B cell (primary cell): ENCODE data around the gene ZEB1. TPM values are rescaled to one million over a fixed set of nuclear protein-coding genes. Genes with fewer than 3 reads are reported as not detected.

Experiments used
- ATAC-seq: fragments of 200-7000 bp; cut with Tn5 transposase; one replicate; pipeline ENCODE4 v1.10.0; 2021; ENCODE audit warnings: low read depth, mild to moderate bottlenecking, moderate number of reproducible peaks, moderate library complexity
- CTCF ChIA-PET: fragments of 350-600 bp; sonication (Branson Sonifier 250); formaldehyde crosslinking; loops from one replicate; lab custom pipeline; 2021; ENCODE audit warnings: antibody characterized with exemption, inconsistent platforms; lab: Charles Lee
- POLR2A ChIA-PET: fragments of 350-600 bp; sonication (Branson Sonifier 250); formaldehyde crosslinking; loops from one replicate; lab custom pipeline; 2021; ENCODE audit warnings: antibody characterized with exemption; lab: Charles Lee
- DNase-seq: peaks from one replicate; pipeline ENCODE4 v3.0.0; 2013
- H2AFZ ChIP-seq: 2 replicates; pipeline ENCODE4 v1.6.1; 2012; ENCODE audit warnings: mild to moderate bottlenecking, low read depth, low read length; ENCODE audit not compliant: insufficient read depth, poor library complexity, severe bottlenecking
- H3K27ac ChIP-seq, 2 donors: 1 replicate in 1 of 2; 2 replicates in 1 of 2; pipeline ENCODE4 v1.5.1; 2012 to 2013; ENCODE audit warnings: low read length in 2 of 2, mild to moderate bottlenecking in 2 of 2, moderate library complexity in 1 of 2
- H3K27me3 ChIP-seq, 4 experiments: fragments of 200-600 bp in 1 of 4; sonication (generic) in 1 of 4; replicated peaks in 1 of 4; 1 replicate in 2 of 4; 2 replicates in 2 of 4; pipeline versions ENCODE4 v1.6.1 to v1.7.0; 2013 to 2016; ENCODE audit warnings: low read length in 3 of 4, mild to moderate bottlenecking in 2 of 4, mixed read lengths in 1 of 4, moderate library complexity in 1 of 4; ENCODE audit not compliant: insufficient read depth in 4 of 4, control insufficient read depth in 3 of 4; ENCODE audit errors: control extremely low read depth in 1 of 4
- H3K36me3 ChIP-seq, 2 experiments: replicated peaks in 1 of 2; 1 replicate in 1 of 2; 2 replicates in 1 of 2; pipeline versions ENCODE4 v1.6.1 to v1.7.1; 2013; ENCODE audit warnings: low read length in 1 of 2; ENCODE audit not compliant: insufficient read depth in 2 of 2, control insufficient read depth in 1 of 2; ENCODE audit errors: control extremely low read depth in 1 of 2, extremely low read depth in 1 of 2
- H3K4me1 ChIP-seq, 2 donors: fragments of 200-600 bp in 1 of 2; sonication (generic) in 1 of 2; 1 replicate in 1 of 2; 2 replicates in 1 of 2; pipeline versions ENCODE4 v1.5.1 to v1.6.1; 2013 to 2017; ENCODE audit warnings: low read length in 2 of 2; ENCODE audit not compliant: control insufficient read depth in 2 of 2, insufficient read depth in 2 of 2
- H3K4me2 ChIP-seq: replicated peaks from 2 replicates; pipeline ENCODE3; 2012; ENCODE audit warnings: mild to moderate bottlenecking, low read depth, low read length; ENCODE audit not compliant: poor library complexity, severe bottlenecking
- H3K4me3 ChIP-seq, 5 experiments: fragments of 200-600 bp in 1 of 5; sonication (generic) in 1 of 5; 1 replicate in 3 of 5; 2 replicates in 2 of 5; pipeline versions ENCODE4 v1.5.1 to v1.7.0; 2011 to 2016; ENCODE audit warnings: low read length in 4 of 5, mild to moderate bottlenecking in 4 of 5, low read depth in 2 of 5, control low read depth in 1 of 5, moderate library complexity in 1 of 5; ENCODE audit not compliant: insufficient read depth in 1 of 5; ENCODE audit errors: control extremely low read depth in 1 of 5, extremely low read depth in 1 of 5
- H3K79me2 ChIP-seq: fragments of 200-600 bp; sonication (generic); one replicate; pipeline ENCODE4 v1.6.0; 2016; ENCODE audit warnings: low read length; ENCODE audit not compliant: control insufficient read depth, insufficient read depth
- H3K9ac ChIP-seq: fragments of 200-600 bp; sonication (generic); 2 replicates; pipeline ENCODE4 v1.6.1; 2017; ENCODE audit warnings: mild to moderate bottlenecking, low read length, moderate library complexity
- H3K9me3 ChIP-seq, 3 donors: one replicate each; pipeline versions ENCODE4 v1.6.1 to v1.7.1; 2013; ENCODE audit warnings: low read length in 2 of 3; ENCODE audit not compliant: control insufficient read depth in 2 of 3, insufficient read depth in 1 of 3; ENCODE audit errors: control extremely low read depth in 1 of 3
- H4K20me1 ChIP-seq: 2 replicates; pipeline ENCODE4 v1.6.0; 2012; ENCODE audit warnings: mild to moderate bottlenecking, low read length; ENCODE audit not compliant: insufficient read depth, control insufficient read depth, poor library complexity, severe bottlenecking
- H3K27ac Mint-ChIP-seq: one replicate; pipeline ENCODE4 v1.8.0; 2021; ENCODE audit warnings: mixed read lengths
- H3K27me3 Mint-ChIP-seq: one replicate; pipeline ENCODE4 v1.8.0; 2021; ENCODE audit warnings: mixed read lengths
- H3K4me1 Mint-ChIP-seq: one replicate; pipeline ENCODE4 v1.8.0; 2021; ENCODE audit warnings: mixed read lengths
- H3K4me3 Mint-ChIP-seq: one replicate; pipeline ENCODE4 v1.8.0; 2021; ENCODE audit warnings: mixed read lengths
- H3K9me3 Mint-ChIP-seq: one replicate; pipeline ENCODE4 v1.8.0; 2022; ENCODE audit warnings: mixed read lengths; ENCODE audit not compliant: insufficient read depth
- CTCF ChIP-seq: fragments of 200-600 bp; IDR thresholded peaks from one replicate; pipeline ENCODE4 v1.8.0; 2022; ENCODE audit warnings: antibody characterized with exemption, mild to moderate bottlenecking
- EZH2 ChIP-seq: IDR thresholded peaks from 2 replicates; pipeline ENCODE4 v1.6.1; 2012; ENCODE audit warnings: borderline replicate concordance, low read depth, mild to moderate bottlenecking, moderate library complexity, low read length; ENCODE audit not compliant: insufficient read depth, poor library complexity, severe bottlenecking
- WGBS: methylation state at CpG from one replicate; pipeline ENCODE4 v1.1.5; 2013; ENCODE audit warnings: missing lambda C conversion rate; ENCODE audit not compliant: insufficient coverage; 5-methylcytosine and 5-hydroxymethylcytosine counted together
- intact Hi-C: fragments of 100-400 bp; cut with micrococcal nuclease; formaldehyde crosslinking; loops from one replicate; pipeline ENCODE4 v1.10.0; 2022
- polyA plus RNA-seq: library from polyadenylated mRNA; depleted of rRNA; stranded (reverse); fragments of >200 nt; gene quantifications from 2 replicates; pipeline ENCODE4 v1.2.3, GENCODE V29; 2012
- total RNA-seq, 2 donors: library from RNA; stranded (reverse); fragments of 120-200 nt in 1 of 2; gene quantifications; 1 replicate in 1 of 2; 2 replicates in 1 of 2; pipeline versions ENCODE4 v1.2.3 to v1.2.4, GENCODE V29; 2013 to 2022

Gene ZEB1
- total and polyA plus RNA-seq, 2 donors (not counting 1 experiment from before 2014, with no cell fraction given) = 11.2 to 96.7 TPM

GRCh38 chr10:31484431-31485135 lies 165.6 kb downstream of the ZEB1 start:
- H3K4me1 ChIP-seq = no peaks in the 10 kb centered on the region
- ATAC-seq (no peak), DNase-seq (no peak)
- H3K27ac Mint-ChIP-seq = no peak overlapping the region
- no peaks in the 10 kb centered on the region for H3K36me3 ChIP-seq
- no peak overlapping the region for H3K4me3 ChIP-seq
- H3K79me2 ChIP-seq = no peaks in the 10 kb centered on the region
- no peak overlapping the region for H3K9ac ChIP-seq
- no peak for TF ChIP-seq EZH2
- no peak for TF ChIP-seq CTCF
- no peaks in the 10 kb centered on the region for H4K20me1 ChIP-seq
- no CpG with 5 or more reads among the region's 4 CpGs for WGBS
- H2AFZ ChIP-seq = no peak overlapping the region
- intact Hi-C loops = no loop called here
- H3K27me3 Mint-ChIP-seq = no peaks in the 10 kb centered on the region
- H3K9me3 Mint-ChIP-seq = peaks cover 6% of the 10 kb centered on the region
- ChIA-PET CTCF (no interaction called here), POLR2A (no interaction called here)
- no peaks in the 10 kb centered on the region for H3K27me3 ChIP-seq
- H3K9me3 ChIP-seq = peaks cover 0 to 4% (median 0%) of the 10 kb centered on the region in 3 donors
- H3K4me2 ChIP-seq = no peak overlapping the region
- no peaks in the 10 kb centered on the region for H3K4me1 Mint-ChIP-seq
- no peak overlapping the region for H3K4me3 Mint-ChIP-seq
- H3K27ac ChIP-seq = no peak overlapping the region

- ChIA-PET CTCF (interaction anchor here (0.7 to 1.8 kb wide), 6 partner anchors 11 to 708 kb away, joined by 3 to 13 read pairs (median 4); partner anchors contain the start of gene ZNF438), POLR2A (no interaction called here)
- H3K27ac Mint-ChIP-seq = no peak overlapping the region
Measured at GRCh38 chr10:31490858-31491504, 172.0 kb downstream of the ZEB1 start.

More at GRCh38 chr10:31490858-31491504, 172.0 kb downstream of the ZEB1 start:
- Histone ChIP-seq H2AFZ (no peak overlapping the region), H3K4me1 (no peaks in the 10 kb centered on the region), H3K27me3 (no peaks in the 10 kb centered on the region), H3K9me3 (peaks cover 0 to 5% (median 0%) of the 10 kb centered on the region in 3 donors), H3K4me3 (no peak overlapping the region), H3K9ac (no peak overlapping the region), H4K20me1 (no peaks in the 10 kb centered on the region), H3K4me2 (no peak overlapping the region), H3K36me3 (peaks cover 3 to 4% of the 10 kb centered on the region in 2 experiments), H3K79me2 (no peaks in the 10 kb centered on the region), H3K27ac (no peak overlapping the region)
- Mint-ChIP-seq H3K4me1 (no peaks in the 10 kb centered on the region), H3K4me3 (no peak overlapping the region), H3K27me3 (no peaks in the 10 kb centered on the region), H3K9me3 (peaks cover 2% of the 10 kb centered on the region)
- DNase-seq (peak; percentile 40), ATAC-seq (no peak)
- intact Hi-C loops = loop anchor here (2.0 kb wide), 2 partner anchors 706 to 768 kb away; no protein-coding TSS in a partner anchor
- WGBS = 100% methylated on average over 1 of the region's 1 CpG
- TF ChIP-seq EZH2 (no peak), CTCF (peak; percentile 51)
